Endometrial microvascular endothelial cells (primary cell): ENCODE results near the gene OAT. TPM values are rescaled to one million over a fixed set of nuclear protein-coding genes. Genes with fewer than 3 reads are reported as not detected.

Source experiments
- in situ Hi-C: cut with HindIII; loops from 2 replicates; pipeline ENCODE4 v1.10.0; 2017; ENCODE audit warnings: low sequenced_read_pairs, low pct_unique_long_range_greater_than_20kb; ENCODE audit errors: inconsistent ontology term
- total RNA-seq: library from RNA; depleted of rRNA; stranded (reverse); fragments of >200 nt; gene quantifications from one replicate; pipeline ENCODE4 v1.2.3, GENCODE V29; 2015; ENCODE audit errors: inconsistent ontology term

Gene OAT
- total RNA-seq, 1 donor from 2014 or later, result 142 TPM

GRCh38 chr10:124347956-124348355, 70.8 kb downstream of the OAT start:
- in situ Hi-C loops, result no loop called here

Other genes starting within 250 kb of the OAT start
- gene NKX1-2, start 31.1 kb upstream of the OAT start, total RNA-seq, result not detected
- gene LHPP, start 42.9 kb upstream of the OAT start, total RNA-seq, result 12.3 TPM